T-helper 2 cell treated with Interferon-gamma antibody and Interleukin-4, amounts not matched to agents 5 μg/mL and 100 μg/mL, for 36 hours (primary cell): Measurements from ENCODE around the gene SLC22A3.
"Not testable (repeated sequence)": the region's sequence is repeated elsewhere in the genome, so short reads cannot be mapped to it uniquely, and the experiment has no call there.

Source experiments
- DNase-seq: peaks from one replicate; pipeline ENCODE4 v3.0.0; 2021; ENCODE audit warnings: low spot score
- H3K27ac Mint-ChIP-seq: one replicate; pipeline ENCODE4 v1.8.0; 2021; ENCODE audit warnings: mild to moderate bottlenecking, mixed read lengths
- H3K27me3 Mint-ChIP-seq: one replicate; pipeline ENCODE4 v1.8.0; 2021; ENCODE audit warnings: low read depth, mixed read lengths
- H3K36me3 Mint-ChIP-seq: one replicate; pipeline ENCODE4 v1.8.0; 2021; ENCODE audit warnings: low read depth, mixed read lengths
- H3K4me1 Mint-ChIP-seq: one replicate; pipeline ENCODE4 v1.8.0; 2021; ENCODE audit warnings: low read depth, mixed read lengths
- H3K4me3 Mint-ChIP-seq: one replicate; pipeline ENCODE4 v1.8.0; 2022; ENCODE audit warnings: mild to moderate bottlenecking, moderate library complexity, mixed read lengths
- H3K9me3 Mint-ChIP-seq: one replicate; pipeline ENCODE4 v1.8.0; 2021; ENCODE audit warnings: mixed read lengths

SLC22A3 gene

DNA sequence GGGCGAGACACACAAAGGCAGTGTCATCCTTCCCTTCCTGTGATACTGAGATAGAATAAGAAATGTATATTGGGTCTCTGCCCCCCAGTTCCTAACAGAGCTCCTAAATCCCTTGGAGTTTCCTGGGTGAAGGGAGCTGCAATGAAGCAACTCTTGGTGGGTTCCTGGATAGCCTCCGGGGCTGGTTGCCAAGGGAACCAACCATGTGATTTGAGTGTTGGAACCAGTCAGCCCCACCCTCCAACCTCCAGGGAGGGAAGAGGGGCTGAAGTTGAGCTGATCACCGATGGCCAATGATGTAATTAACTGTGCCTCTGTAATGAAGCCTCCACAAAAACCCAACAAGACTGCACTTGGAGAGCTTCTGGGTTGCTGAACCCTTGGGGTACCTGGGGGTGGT is 116.6 kb downstream of the SLC22A3 start:
- H3K36me3 Mint-ChIP-seq = peaks cover 36% of the 10 kb centered on the region
- peaks cover 35% of the 10 kb centered on the region for H3K27me3 Mint-ChIP-seq
- H3K4me1 Mint-ChIP-seq = peaks cover 41% of the 10 kb centered on the region
- H3K27ac Mint-ChIP-seq = no peak overlapping the region
- H3K9me3 Mint-ChIP-seq = peaks cover 12% of the 10 kb centered on the region
- H3K4me3 Mint-ChIP-seq = no peak overlapping the region
- DNase-seq = no peak

GRCh38 chr6:160467261-160467871 is 119.2 kb downstream of the SLC22A3 start:
- H3K9me3 Mint-ChIP-seq = peaks cover 17% of the 10 kb centered on the region
- H3K4me1 Mint-ChIP-seq = peaks cover 32% of the 10 kb centered on the region
- H3K27me3 Mint-ChIP-seq = peaks cover 47% of the 10 kb centered on the region
- H3K27ac Mint-ChIP-seq, H3K4me3 Mint-ChIP-seq, DNase-seq: not testable (repeated sequence)
- H3K36me3 Mint-ChIP-seq = peaks cover 25% of the 10 kb centered on the region

DNA sequence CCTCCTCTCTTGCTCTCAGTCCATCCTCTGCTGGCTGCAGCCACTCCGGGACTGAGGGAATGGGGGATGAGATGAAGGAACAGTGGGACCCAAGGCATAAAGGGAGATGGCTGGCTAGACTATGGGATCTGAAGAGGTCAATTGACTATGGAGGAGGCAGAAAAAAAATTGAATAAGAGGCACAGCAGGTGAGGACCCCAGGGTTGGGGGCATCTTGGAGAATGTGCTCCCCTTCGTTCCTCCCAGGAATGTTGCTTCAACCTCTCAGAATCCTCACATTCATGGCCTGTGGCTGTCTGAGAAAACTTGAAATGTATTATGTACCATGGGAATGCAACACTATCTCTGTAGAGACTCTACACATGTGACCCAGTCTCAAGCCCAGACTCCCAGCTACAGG is 121.0 kb downstream of the SLC22A3 start:
- no peak overlapping the region for H3K27ac Mint-ChIP-seq
- H3K36me3 Mint-ChIP-seq = peaks cover 15% of the 10 kb centered on the region
- peaks cover 51% of the 10 kb centered on the region for H3K27me3 Mint-ChIP-seq
- H3K4me1 Mint-ChIP-seq = peaks cover 19% of the 10 kb centered on the region
- H3K9me3 Mint-ChIP-seq = peaks cover 6% of the 10 kb centered on the region
- no peak overlapping the region for H3K4me3 Mint-ChIP-seq
- no peak for DNase-seq

GRCh38 chr6:160476056-160476455 is 127.9 kb downstream of the SLC22A3 start:
- H3K9me3 Mint-ChIP-seq, H3K36me3 Mint-ChIP-seq, H3K4me1 Mint-ChIP-seq, DNase-seq, H3K27ac Mint-ChIP-seq: not testable (repeated sequence)
- Mint-ChIP-seq H3K4me3 (peak overlapping the region; percentile 65), H3K27me3 (peaks cover 28% of the 10 kb centered on the region)

GRCh38 chr6:160477072-160477471 is 128.9 kb downstream of the SLC22A3 start:
- Mint-ChIP-seq H3K9me3 (peaks cover 16% of the 10 kb centered on the region), H3K36me3 (peaks cover 17% of the 10 kb centered on the region)
- H3K27ac Mint-ChIP-seq = not testable (repeated sequence)

GRCh38 chr6:160477901-160478300 is 129.7 kb downstream of the SLC22A3 start:
- Mint-ChIP-seq H3K4me3 (no peak overlapping the region), H3K36me3 (peaks cover 25% of the 10 kb centered on the region), H3K9me3 (peaks cover 16% of the 10 kb centered on the region), H3K27ac (no peak overlapping the region), H3K4me1 (peaks cover 8% of the 10 kb centered on the region), H3K27me3 (peaks cover 23% of the 10 kb centered on the region)
- DNase-seq = no peak

More at GRCh38 chr6:160477072-160477471, 128.9 kb downstream of the SLC22A3 start:
- DNase-seq, H3K4me3 Mint-ChIP-seq, H3K4me1 Mint-ChIP-seq: not testable (repeated sequence)
- H3K27me3 Mint-ChIP-seq = peaks cover 23% of the 10 kb centered on the region

- Mint-ChIP-seq H3K36me3 (peaks cover 18% of the 10 kb centered on the region), H3K27ac (no peak overlapping the region), H3K9me3 (no peaks in the 10 kb centered on the region), H3K4me3 (no peak overlapping the region), H3K4me1 (no peaks in the 10 kb centered on the region), H3K27me3 (peaks cover 17% of the 10 kb centered on the region)
- no peak for DNase-seq
Observed at GRCh38 chr6:160487116-160487515, 138.9 kb downstream of the SLC22A3 start.

DNA sequence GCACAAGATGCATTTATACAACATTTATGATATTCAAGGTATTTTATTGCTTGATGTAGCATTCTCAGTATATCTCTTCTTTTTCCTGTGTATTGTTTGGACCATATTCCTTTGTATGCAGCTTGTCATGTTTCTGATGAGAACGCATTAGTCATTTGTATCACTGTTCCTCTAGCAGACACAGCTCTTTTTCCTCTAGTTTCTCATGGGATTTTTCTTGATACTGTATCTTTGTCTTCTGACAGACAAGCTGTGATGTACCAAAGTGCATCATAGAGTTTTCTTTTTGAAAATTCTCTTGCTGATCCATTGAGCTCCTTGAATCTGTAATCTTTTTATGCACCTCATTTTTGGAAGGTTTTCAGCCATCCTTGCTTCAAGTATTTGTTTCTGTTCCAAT is 140.9 kb downstream of the SLC22A3 start:
- Mint-ChIP-seq H3K9me3 (no peaks in the 10 kb centered on the region), H3K4me1 (no peaks in the 10 kb centered on the region), H3K27me3 (peaks cover 19% of the 10 kb centered on the region), H3K36me3 (peaks cover 8% of the 10 kb centered on the region), H3K4me3 (no peak overlapping the region), H3K27ac (no peak overlapping the region)
- no peak for DNase-seq

- H3K27ac Mint-ChIP-seq = no peak overlapping the region
- no peaks in the 10 kb centered on the region for H3K4me1 Mint-ChIP-seq
- DNase-seq = no peak
- H3K27me3 Mint-ChIP-seq = peaks cover 30% of the 10 kb centered on the region
- peaks cover 9% of the 10 kb centered on the region for H3K36me3 Mint-ChIP-seq
- no peak overlapping the region for H3K4me3 Mint-ChIP-seq
- peaks cover 3% of the 10 kb centered on the region for H3K9me3 Mint-ChIP-seq
Observed at GRCh38 chr6:160494576-160494975, 146.4 kb downstream of the SLC22A3 start.

DNA sequence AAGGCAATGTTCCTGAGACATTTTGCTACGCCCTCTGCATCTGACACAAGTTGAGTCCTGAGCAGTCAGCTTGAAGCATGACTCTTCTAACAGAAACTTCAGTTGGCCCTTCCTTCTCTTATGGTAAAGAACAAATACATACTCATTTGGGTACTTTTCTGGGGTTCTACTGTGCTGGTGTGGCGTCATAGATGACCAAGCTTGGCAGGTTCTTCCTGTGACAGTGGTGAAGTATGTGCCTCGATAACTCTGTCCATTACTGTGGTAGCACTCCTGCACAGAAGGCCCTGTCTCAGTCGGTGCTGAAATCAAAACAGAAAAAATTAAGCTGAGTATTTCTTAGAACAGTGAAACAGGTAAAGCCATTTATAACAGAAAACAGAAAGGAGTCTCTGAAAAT is 152.5 kb downstream of the SLC22A3 start:
- peak; percentile 12 for DNase-seq
- peaks cover 19% of the 10 kb centered on the region for H3K9me3 Mint-ChIP-seq
- no peak overlapping the region for H3K4me3 Mint-ChIP-seq
- peaks cover 18% of the 10 kb centered on the region for H3K36me3 Mint-ChIP-seq
- peak overlapping the region; percentile 54 for H3K27ac Mint-ChIP-seq
- H3K4me1 Mint-ChIP-seq = peaks cover 6% of the 10 kb centered on the region
- H3K27me3 Mint-ChIP-seq = peaks cover 15% of the 10 kb centered on the region
